Measurements from ENCODE around the gene FAM229A.

DNA sequence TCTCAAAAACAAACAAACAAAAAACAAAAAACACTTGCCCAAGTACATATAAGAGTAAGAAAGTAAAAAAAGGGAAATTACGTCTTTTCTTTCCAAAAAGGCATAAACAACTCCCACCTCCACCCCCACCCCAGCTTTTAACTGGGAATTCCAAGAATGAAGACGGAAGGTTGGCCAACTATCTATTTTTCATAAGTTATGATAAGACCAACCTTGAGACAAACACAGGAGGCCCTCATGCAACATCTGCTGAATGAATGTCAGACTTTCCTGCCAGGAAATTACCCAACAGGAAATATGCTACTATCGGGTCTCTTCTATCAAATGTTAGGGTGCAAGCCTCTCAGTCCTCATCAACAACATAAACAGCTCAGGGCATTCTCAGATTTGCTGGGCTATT lies 30.0 kb upstream of the FAM229A start:
- TF ChIP-seq, protein P1, sequence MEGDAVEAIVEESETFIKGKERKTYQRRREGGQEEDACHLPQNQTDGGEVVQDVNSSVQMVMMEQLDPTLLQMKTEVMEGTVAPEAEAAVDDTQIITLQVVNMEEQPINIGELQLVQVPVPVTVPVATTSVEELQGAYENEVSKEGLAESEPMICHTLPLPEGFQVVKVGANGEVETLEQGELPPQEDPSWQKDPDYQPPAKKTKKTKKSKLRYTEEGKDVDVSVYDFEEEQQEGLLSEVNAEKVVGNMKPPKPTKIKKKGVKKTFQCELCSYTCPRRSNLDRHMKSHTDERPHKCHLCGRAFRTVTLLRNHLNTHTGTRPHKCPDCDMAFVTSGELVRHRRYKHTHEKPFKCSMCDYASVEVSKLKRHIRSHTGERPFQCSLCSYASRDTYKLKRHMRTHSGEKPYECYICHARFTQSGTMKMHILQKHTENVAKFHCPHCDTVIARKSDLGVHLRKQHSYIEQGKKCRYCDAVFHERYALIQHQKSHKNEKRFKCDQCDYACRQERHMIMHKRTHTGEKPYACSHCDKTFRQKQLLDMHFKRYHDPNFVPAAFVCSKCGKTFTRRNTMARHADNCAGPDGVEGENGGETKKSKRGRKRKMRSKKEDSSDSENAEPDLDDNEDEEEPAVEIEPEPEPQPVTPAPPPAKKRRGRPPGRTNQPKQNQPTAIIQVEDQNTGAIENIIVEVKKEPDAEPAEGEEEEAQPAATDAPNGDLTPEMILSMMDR (IDR thresholded peaks at IDR 0.05; ENCODE audit: poor library complexity): no peak
- TF ChIP-seq EZH2 (IDR thresholded peaks at IDR 0.05; ENCODE audit: borderline replicate concordance) (no peak), EZH2phosphoT487 (IDR thresholded peaks at IDR 0.05; ENCODE audit: low read depth, severe bottlenecking, unreplicated experiment) (no peak)

Measured in hepatocyte (in vitro differentiated cells).